Thyroid gland (tissue), 4 donors: ENCODE data around the gene UCP2.

Source experiments
- POLR2A ChIP-seq, 2 donors: fragments of 450-650 bp; IDR thresholded peaks; one replicate each; pipeline ENCODE4 v1.6.1; 2017; ENCODE audit warnings: antibody characterized with exemption in 2 of 2, mild to moderate bottlenecking in 2 of 2, moderate library complexity in 1 of 2
- TF ChIP-seq, protein P1 (sequence below), 6 experiments: fragments of 200-600 bp in 3 of 6; fragments of 450-650 bp in 3 of 6; sonication (generic) in 3 of 6; IDR thresholded peaks; one replicate each; pipeline ENCODE4 v1.5.1; 2016 to 2019; ENCODE audit warnings: antibody characterized with exemption in 6 of 6, mild to moderate bottlenecking in 2 of 6, inconsistent platforms in 1 of 6, moderate library complexity in 1 of 6

DNA sequence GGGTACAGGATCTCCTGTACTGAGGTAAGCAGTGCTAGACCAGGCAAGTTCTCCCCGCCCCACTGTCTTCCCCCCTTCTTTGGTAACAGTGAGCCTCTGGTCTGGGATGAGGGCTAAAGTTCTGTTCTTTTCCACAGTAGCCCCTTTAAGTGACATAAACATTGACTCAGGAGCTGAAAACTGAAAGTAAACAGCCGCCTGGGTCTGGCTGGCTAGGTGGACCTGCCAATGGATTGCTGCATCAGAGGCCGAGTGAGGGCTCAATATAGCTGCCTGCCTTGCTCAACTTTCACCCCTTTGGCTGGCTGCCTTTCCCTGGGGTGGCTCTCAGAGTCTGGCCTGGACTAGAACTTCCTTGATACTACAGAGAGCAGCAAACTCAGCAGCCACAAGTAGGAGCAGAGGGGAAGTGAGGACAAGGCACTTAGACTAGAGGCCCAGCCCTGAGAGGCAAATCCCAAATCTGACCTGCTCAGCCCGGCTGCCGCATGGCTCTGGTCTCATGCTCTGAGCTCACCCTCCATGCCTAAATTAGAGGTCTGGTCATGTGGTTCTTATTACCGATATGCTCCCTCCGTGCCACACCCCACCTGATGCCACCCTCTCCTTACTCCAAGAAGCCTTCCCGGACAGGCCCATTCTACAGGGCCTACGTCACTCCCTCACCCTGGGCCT, 35.8 kb upstream of the UCP2 start:
- TF ChIP-seq, protein P1, sequence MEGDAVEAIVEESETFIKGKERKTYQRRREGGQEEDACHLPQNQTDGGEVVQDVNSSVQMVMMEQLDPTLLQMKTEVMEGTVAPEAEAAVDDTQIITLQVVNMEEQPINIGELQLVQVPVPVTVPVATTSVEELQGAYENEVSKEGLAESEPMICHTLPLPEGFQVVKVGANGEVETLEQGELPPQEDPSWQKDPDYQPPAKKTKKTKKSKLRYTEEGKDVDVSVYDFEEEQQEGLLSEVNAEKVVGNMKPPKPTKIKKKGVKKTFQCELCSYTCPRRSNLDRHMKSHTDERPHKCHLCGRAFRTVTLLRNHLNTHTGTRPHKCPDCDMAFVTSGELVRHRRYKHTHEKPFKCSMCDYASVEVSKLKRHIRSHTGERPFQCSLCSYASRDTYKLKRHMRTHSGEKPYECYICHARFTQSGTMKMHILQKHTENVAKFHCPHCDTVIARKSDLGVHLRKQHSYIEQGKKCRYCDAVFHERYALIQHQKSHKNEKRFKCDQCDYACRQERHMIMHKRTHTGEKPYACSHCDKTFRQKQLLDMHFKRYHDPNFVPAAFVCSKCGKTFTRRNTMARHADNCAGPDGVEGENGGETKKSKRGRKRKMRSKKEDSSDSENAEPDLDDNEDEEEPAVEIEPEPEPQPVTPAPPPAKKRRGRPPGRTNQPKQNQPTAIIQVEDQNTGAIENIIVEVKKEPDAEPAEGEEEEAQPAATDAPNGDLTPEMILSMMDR (IDR thresholded peaks at IDR 0.05): no peak
- peak in 1 of 2 donors; percentile 56 for TF ChIP-seq POLR2A (IDR thresholded peaks at IDR 0.05)
